Adrenal gland (tissue), 12 donors: Measurements from ENCODE around the gene PITX2. TPM values are rescaled to one million over a fixed set of nuclear protein-coding genes. Genes with fewer than 3 reads are reported as not detected.

Source experiments
- DNase-seq, 7 donors: peaks; one replicate each; pipeline ENCODE4 v3.0.0-alpha.2; 2019 to 2020
- H3K27ac ChIP-seq, 5 donors: fragments of 200-600 bp; sonication (generic) in 4 of 5; 1 replicate in 3 of 5; 2 replicates in 2 of 5; pipeline versions ENCODE4 v1.5.1 to v1.8.0; 2016 to 2020; ENCODE audit warnings: mild to moderate bottlenecking in 1 of 5
- H3K27me3 ChIP-seq: fragments of 200-600 bp; 2 replicates; pipeline ENCODE4 v1.8.0; 2021
- H3K36me3 ChIP-seq, 2 donors: fragments of 200-600 bp; replicated peaks in 1 of 2; 1 replicate in 1 of 2; 2 replicates in 1 of 2; pipeline versions ENCODE4 v1.5.1 to v1.8.0; 2018 to 2022
- H3K4me1 ChIP-seq, 2 donors: fragments of 200-600 bp; replicated peaks in 1 of 2; 1 replicate in 1 of 2; 2 replicates in 1 of 2; pipeline versions ENCODE4 v1.5.1 to v1.8.0; 2018 to 2021
- H3K4me3 ChIP-seq, 4 donors: fragments of 200-600 bp; sonication (generic) in 3 of 4; one replicate each; pipeline ENCODE4 v1.5.1; 2016 to 2018
- H3K9me3 ChIP-seq, 3 donors: fragments of 200-600 bp; sonication (generic) in 1 of 3; replicated peaks in 1 of 3; 1 replicate in 2 of 3; 2 replicates in 1 of 3; pipeline versions ENCODE4 v1.5.1 to v1.8.0; 2016 to 2021
- POLR2A ChIP-seq, 2 donors: fragments of 450-650 bp; IDR thresholded peaks; one replicate each; pipeline ENCODE4 v1.6.1; 2017; ENCODE audit warnings: antibody characterized with exemption in 2 of 2, mild to moderate bottlenecking in 2 of 2, moderate library complexity in 1 of 2
- WGBS, 4 donors: extraction: QIAGEN DNeasy Blood & Tissue Kit in 2 of 4; methylation state at CpG; one replicate each; pipeline versions ENCODE4 v1.1.5 to v1.1.7; 2013 to 2017; 5-methylcytosine and 5-hydroxymethylcytosine counted together
- intact Hi-C, 2 donors: fragments of 100-400 bp; cut with DNase I; formaldehyde crosslinking; loops; one replicate each; pipeline versions ENCODE4 v1.14.1 to v1.15.0; 2022 to 2023
- polyA plus RNA-seq, 3 donors: library from polyadenylated mRNA; stranded (reverse); fragments of 200-250 nt in 2 of 3; fragments of 350-450 nt in 1 of 3; fragmentation: Illumina TruSeq in 1 of 3; extraction: RNeasy Lipid Tissue Mini Kit (QIAGEN cat#74804) in 1 of 3; gene quantifications; one replicate each; pipeline ENCODE4 v1.2.3, GENCODE V29; 2013 to 2014
- total RNA-seq, 9 donors: library from RNA; depleted of rRNA in 4 of 9; stranded (reverse); fragments of >200 nt in 4 of 9; fragments of 120-200 nt in 1 of 9; fragmentation: NEBNext Ultra II Directional in 1 of 9; extraction: Animal tissue kit (Norgen Biotek cat#: 25700) in 1 of 9; gene quantifications; one replicate each; pipeline versions ENCODE4 v1.1.0 to v1.2.4, GENCODE V29; 2013 to 2023
- TF ChIP-seq, protein P1 (sequence below), 6 experiments: fragments of 450-650 bp in 4 of 6; fragments of 200-600 bp in 2 of 6; sonication (generic) in 1 of 6; IDR thresholded peaks; 1 replicate in 5 of 6; 2 replicates in 1 of 6; pipeline versions ENCODE4 v1.5.1 to v1.8.0; 2016 to 2021; ENCODE audit warnings: antibody characterized with exemption in 6 of 6, mild to moderate bottlenecking in 2 of 6, moderate library complexity in 1 of 6
- donor health status: healthy with polysubstance abuse.
- donor health status: Bipolar disorder and iron deficiency.
- donor health status: DM: yes; HTN: yes; CAD: no.
- donor health status: DM: no; HTN: no; CAD: no.
- donor health status: DM: no; HTN: no; CAD: no.
- donor health status: DM: yes; HTN: yes; CAD: no.

Gene PITX2
- total and polyA plus RNA-seq, 12 donors = 0.22 TPM; not detected in 11

DNA sequence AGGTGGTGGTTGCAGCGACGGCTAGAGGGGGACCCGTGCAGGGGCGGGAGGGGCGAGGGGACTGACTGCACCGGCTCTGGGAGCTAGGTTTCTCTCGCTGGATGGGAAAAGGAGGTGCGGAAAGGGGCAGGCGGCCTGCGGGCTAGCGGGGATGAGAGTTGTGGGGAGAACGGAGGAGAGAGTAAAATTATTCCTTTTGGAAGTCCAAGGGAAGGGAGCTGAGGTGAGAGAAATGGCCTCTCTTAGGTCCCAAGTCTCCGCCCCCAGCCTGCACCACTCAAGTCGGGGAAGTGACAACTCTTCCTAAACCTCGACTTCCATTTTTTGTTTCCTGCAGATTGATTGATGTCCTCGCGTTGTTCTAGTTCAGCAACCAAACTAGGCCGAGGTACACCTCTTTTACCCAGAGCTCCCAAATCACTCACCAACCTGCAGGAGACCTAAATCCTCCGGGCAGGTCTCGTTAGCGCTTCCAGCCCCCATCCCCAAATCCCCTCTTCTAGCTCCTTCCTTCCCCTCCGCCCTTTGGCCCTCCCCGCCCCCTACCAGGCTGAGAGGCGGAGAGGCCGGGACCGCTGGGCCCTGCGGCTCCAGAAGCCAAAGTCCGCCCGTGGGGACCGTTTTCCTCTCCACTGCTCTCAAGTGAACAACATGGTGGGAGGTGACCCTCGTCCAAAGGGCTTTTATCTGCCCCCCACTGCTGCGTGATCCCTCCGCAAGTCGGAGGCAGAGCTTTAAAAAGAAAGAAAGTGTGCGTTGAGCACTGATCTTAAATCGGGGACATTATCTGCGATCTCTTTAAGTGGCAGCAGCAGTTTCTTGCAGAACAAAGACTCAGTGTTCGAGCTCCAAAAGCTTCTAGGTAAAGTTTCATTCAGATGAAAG is 7.3 kb downstream of the PITX2 start:
- Histone ChIP-seq H3K27ac (no peak overlapping the region), H3K36me3 (no peaks in the 10 kb centered on the region), H3K4me3 (no peak overlapping the region), H3K27me3 (peaks cover 97% of the 10 kb centered on the region), H3K9me3 (no peaks in the 10 kb centered on the region), H3K4me1 (no peaks in the 10 kb centered on the region)
- no peak for DNase-seq
- WGBS, 4 donors = 12 to 20% (median 13%) methylated on average over 29 to 38 of the region's 38 CpGs
- intact Hi-C loops = no loop called here
- no peak for TF ChIP-seq POLR2A (IDR thresholded peaks at IDR 0.05)
- TF ChIP-seq, protein P1, sequence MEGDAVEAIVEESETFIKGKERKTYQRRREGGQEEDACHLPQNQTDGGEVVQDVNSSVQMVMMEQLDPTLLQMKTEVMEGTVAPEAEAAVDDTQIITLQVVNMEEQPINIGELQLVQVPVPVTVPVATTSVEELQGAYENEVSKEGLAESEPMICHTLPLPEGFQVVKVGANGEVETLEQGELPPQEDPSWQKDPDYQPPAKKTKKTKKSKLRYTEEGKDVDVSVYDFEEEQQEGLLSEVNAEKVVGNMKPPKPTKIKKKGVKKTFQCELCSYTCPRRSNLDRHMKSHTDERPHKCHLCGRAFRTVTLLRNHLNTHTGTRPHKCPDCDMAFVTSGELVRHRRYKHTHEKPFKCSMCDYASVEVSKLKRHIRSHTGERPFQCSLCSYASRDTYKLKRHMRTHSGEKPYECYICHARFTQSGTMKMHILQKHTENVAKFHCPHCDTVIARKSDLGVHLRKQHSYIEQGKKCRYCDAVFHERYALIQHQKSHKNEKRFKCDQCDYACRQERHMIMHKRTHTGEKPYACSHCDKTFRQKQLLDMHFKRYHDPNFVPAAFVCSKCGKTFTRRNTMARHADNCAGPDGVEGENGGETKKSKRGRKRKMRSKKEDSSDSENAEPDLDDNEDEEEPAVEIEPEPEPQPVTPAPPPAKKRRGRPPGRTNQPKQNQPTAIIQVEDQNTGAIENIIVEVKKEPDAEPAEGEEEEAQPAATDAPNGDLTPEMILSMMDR (IDR thresholded peaks at IDR 0.05) = no peak

DNA sequence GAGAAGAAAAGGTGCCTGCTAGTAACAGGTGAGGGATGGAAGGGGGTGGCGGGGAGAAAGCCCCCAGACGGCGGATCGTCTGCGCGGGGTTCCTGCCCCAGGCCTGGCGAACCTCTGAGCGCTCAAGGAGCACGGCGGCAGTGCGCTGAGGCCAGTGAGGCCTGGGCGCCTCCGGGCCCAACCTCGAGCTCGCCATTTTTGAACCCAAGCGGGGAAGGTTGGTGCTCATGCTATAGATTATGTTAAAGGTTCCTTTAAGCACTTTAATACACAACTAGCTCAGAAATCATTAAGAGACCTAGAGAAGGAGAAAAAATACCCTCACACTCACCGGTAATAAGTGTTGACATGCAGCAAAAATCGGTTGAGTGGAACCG is 7.9 kb downstream of the PITX2 start:
- Histone ChIP-seq H3K36me3 (no peaks in the 10 kb centered on the region), H3K27me3 (peaks cover 97% of the 10 kb centered on the region), H3K4me1 (no peaks in the 10 kb centered on the region), H3K27ac (no peak overlapping the region), H3K9me3 (no peaks in the 10 kb centered on the region), H3K4me3 (no peak overlapping the region)
- no peak for DNase-seq
- intact Hi-C loops = no loop called here
- TF ChIP-seq, protein P1 (IDR thresholded peaks at IDR 0.05) = no peak
- no peak for TF ChIP-seq POLR2A (IDR thresholded peaks at IDR 0.05)
- WGBS, 4 donors = 19 to 28% (median 23%) methylated on average over 17 to 19 of the region's 19 CpGs

DNA sequence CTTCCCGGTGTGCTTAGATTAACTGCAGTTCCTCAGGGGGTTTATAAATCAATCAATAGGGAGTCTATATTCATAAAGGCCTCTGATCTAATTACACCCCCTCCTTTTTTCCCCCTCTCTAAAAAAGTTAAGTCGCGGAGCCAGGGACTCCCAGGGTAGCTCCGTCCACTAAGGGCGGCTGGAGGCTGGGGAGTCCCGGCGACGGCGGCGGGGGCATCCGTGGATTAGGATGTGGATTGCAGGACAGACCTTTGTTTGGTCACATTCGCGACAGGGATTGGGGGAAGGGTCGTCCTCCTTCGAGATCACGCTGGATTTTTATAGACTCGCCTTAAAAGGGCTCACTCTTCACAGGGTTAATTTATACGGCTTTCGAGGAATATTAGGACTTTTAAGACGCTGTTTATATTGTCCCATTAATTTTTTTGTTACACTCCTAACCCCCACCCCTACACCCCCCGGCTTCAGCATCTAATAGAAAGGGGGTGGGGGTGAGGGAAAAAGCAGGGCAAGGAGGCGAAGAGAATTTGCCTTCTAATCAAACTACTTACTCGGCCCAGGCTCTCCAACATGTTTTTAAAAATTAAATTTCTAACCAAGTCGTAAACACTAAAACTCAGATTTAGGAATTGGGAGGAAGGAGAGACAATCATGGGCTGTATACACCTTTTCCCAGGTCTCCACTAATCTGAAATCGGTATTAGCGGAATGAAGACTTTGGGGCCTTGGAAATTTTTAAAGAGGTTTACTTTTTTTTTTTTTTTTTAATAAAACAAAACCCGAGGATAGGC is 8.5 kb downstream of the PITX2 start:
- Histone ChIP-seq H3K4me1 (no peaks in the 10 kb centered on the region), H3K9me3 (no peaks in the 10 kb centered on the region), H3K27ac (no peak overlapping the region), H3K27me3 (peaks cover 91% of the 10 kb centered on the region), H3K36me3 (no peaks in the 10 kb centered on the region), H3K4me3 (no peak overlapping the region)
- TF ChIP-seq POLR2A (IDR thresholded peaks at IDR 0.05) = no peak
- TF ChIP-seq, protein P1 (IDR thresholded peaks at IDR 0.05) = no peak
- DNase-seq = no peak
- intact Hi-C loops = no loop called here
- 13 to 17% (median 16%) methylated on average over 27 of the region's 27 CpGs for WGBS, 4 donors

DNA sequence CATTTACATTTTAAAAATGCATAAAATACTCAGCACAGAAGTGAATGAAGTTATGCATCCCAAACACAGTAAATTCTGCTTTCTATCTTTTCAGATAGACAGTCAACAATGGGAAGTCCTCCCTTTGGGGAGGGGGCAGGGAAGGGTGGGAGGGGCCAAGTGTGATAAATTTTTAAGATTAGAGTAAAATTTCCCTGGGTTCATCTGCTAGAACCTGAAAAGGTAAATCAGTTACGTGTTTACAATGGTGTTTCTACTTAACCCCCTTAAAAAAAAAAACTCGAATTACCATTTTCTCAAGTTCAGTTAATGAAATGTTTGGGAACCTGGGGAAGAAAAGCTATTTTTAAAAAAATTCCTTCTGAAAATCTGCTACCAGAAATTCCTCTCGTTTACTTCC is 9.1 kb downstream of the PITX2 start:
- peaks cover 85% of the 10 kb centered on the region for H3K27me3 ChIP-seq

More for the DNA sequence above, 9.1 kb downstream of the PITX2 start:
- intact Hi-C loops = no loop called here
- no peak for DNase-seq
- H3K4me3 ChIP-seq = no peak overlapping the region
- H3K36me3 ChIP-seq = no peaks in the 10 kb centered on the region
- TF ChIP-seq POLR2A (IDR thresholded peaks at IDR 0.05) = no peak
- TF ChIP-seq, protein P1 (IDR thresholded peaks at IDR 0.05) = no peak
- 11 to 23% (median 13%) methylated on average over 3 of the region's 3 CpGs for WGBS, 4 donors
- H3K4me1 ChIP-seq = no peaks in the 10 kb centered on the region
- no peaks in the 10 kb centered on the region for H3K9me3 ChIP-seq
- no peak overlapping the region for H3K27ac ChIP-seq
